Chondrocyte (in vitro differentiated cells): ENCODE measurements around the gene SDC3. TPM values are rescaled to one million over a fixed set of nuclear protein-coding genes. Genes with fewer than 3 reads are reported as not detected.

Experiments used
- DNase-seq: peaks from one replicate; pipeline ENCODE4 v3.0.0; 2021; ENCODE audit warnings: mixed read lengths, low spot score
- H3K27ac Mint-ChIP-seq: one replicate; pipeline ENCODE4 v1.8.0; 2021; ENCODE audit warnings: mild to moderate bottlenecking, moderate library complexity, mixed read lengths; ENCODE audit not compliant: unreplicated experiment
- H3K27me3 Mint-ChIP-seq: 2 replicates; pipeline ENCODE4 v1.8.0; 2021; ENCODE audit warnings: low read depth, mixed read lengths
- H3K36me3 Mint-ChIP-seq: 2 replicates; pipeline ENCODE4 v1.8.0; 2021; ENCODE audit warnings: low read depth, mixed read lengths
- H3K4me1 Mint-ChIP-seq: 2 replicates; pipeline ENCODE4 v1.8.0; 2021; ENCODE audit warnings: low read depth, mild to moderate bottlenecking, mixed read lengths
- H3K4me3 Mint-ChIP-seq: one replicate; pipeline ENCODE4 v1.8.0; 2021; ENCODE audit warnings: mild to moderate bottlenecking, moderate library complexity, mixed read lengths; ENCODE audit not compliant: unreplicated experiment
- H3K9me3 Mint-ChIP-seq: 2 replicates; pipeline ENCODE4 v1.8.0; 2021; ENCODE audit warnings: low read depth, mixed read lengths
- CTCF ChIP-seq: fragments of 200-600 bp; sonication (generic); IDR thresholded peaks from 2 replicates; pipeline ENCODE4 v1.5.0; 2021; ENCODE audit warnings: antibody characterized with exemption, mild to moderate bottlenecking, moderate library complexity
- total RNA-seq: library from RNA; stranded (reverse); gene quantifications from 3 replicates; pipeline ENCODE4 v1.2.1, GENCODE V29; 2021

Gene SDC3
- total RNA-seq, 1 donor from 2014 or later: 46.8 TPM

- Mint-ChIP-seq H3K27ac (no peak overlapping the region), H3K4me3 (no peak overlapping the region)
These were observed 14.0 kb downstream of the SDC3 start for GRCh38 chr1:30894508-30894973.

DNA sequence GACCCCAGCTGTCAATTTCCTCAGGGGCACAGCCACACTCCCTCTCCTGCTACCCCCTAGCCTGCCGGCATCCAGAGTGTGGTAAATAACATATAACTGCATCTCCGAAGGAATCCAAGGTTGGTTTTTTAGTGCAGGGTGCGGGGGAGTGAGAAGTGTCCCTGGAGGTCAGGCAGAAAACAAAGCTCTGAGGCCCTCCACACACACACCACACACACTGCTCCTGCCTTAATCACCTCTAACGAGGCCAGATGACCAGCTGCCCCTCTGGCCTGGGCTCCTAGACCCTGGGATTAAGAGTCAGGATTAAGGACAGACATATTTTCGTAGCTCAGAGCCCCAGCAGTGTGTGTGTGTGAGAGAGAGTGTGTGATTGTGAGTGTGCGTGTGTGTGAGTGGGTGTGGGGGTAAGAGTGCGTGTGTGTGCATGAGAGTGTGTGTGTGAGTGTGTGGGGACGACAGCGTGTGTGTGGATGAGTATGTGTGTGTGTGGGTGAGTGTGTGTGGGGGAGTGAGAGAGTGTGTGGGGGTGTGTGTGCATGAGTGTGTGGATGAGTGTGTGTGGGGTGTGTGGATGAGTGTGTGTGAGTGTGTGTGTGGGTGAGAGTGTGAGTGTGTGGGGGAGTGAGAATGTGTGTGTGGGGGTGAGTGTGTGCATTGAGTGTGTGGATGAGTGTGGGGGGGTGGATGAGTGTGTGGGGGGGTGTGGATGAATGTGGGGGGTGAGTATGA lies 14.6 kb downstream of the SDC3 start:
- no peak for DNase-seq
- Mint-ChIP-seq H3K9me3 (no peaks in the 10 kb centered on the region), H3K27me3 (no peaks in the 10 kb centered on the region), H3K36me3 (no peaks in the 10 kb centered on the region), H3K4me3 (no peak overlapping the region), H3K4me1 (peaks cover 20% of the 10 kb centered on the region), H3K27ac (no peak overlapping the region)
- no peak for TF ChIP-seq CTCF

More at GRCh38 chr1:30894508-30894973, 14.0 kb downstream of the SDC3 start:
- no peak for TF ChIP-seq CTCF
- H3K36me3 Mint-ChIP-seq: no peaks in the 10 kb centered on the region
- no peaks in the 10 kb centered on the region for H3K9me3 Mint-ChIP-seq
- H3K27me3 Mint-ChIP-seq: no peaks in the 10 kb centered on the region
- peaks cover 14% of the 10 kb centered on the region for H3K4me1 Mint-ChIP-seq
- no peak for DNase-seq

DNA sequence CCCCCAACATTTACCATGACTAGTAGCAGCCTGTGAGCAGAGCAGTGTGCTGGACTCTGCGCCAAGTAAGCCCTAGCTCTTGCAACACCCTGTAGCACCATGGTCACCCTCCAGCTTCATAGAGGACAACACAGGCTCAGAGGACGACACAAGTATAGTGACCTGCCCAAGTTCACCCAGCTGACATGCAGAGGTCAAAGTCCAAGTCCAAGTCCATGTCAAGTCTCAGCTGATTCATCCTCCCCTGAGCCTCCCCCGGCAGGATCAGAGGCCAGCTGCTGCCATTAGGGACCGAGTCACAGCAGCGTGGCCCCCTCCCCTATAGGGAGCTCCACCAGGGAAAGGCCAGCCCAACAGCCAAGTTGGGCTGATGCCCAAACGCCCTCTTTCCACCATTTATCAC lies 15.9 kb downstream of the SDC3 start:
- no peak overlapping the region for H3K27ac Mint-ChIP-seq
- no peak for TF ChIP-seq CTCF
- H3K9me3 Mint-ChIP-seq: no peaks in the 10 kb centered on the region
- no peaks in the 10 kb centered on the region for H3K27me3 Mint-ChIP-seq
- H3K36me3 Mint-ChIP-seq: no peaks in the 10 kb centered on the region
- peaks cover 32% of the 10 kb centered on the region for H3K4me1 Mint-ChIP-seq
- no peak for DNase-seq
- no peak overlapping the region for H3K4me3 Mint-ChIP-seq

- DNase-seq: no peak
- TF ChIP-seq CTCF: no peak
- H3K9me3 Mint-ChIP-seq: no peaks in the 10 kb centered on the region
- H3K4me3 Mint-ChIP-seq: no peak overlapping the region
- H3K27ac Mint-ChIP-seq: no peak overlapping the region
- no peaks in the 10 kb centered on the region for H3K36me3 Mint-ChIP-seq
- H3K4me1 Mint-ChIP-seq: peaks cover 38% of the 10 kb centered on the region
- H3K27me3 Mint-ChIP-seq: no peaks in the 10 kb centered on the region
These were observed 17.4 kb downstream of the SDC3 start for GRCh38 chr1:30891227-30891552.

GRCh38 chr1:30890502-30891226 lies 17.9 kb downstream of the SDC3 start:
- TF ChIP-seq CTCF: no peak
- H3K27ac Mint-ChIP-seq: no peak overlapping the region

More at GRCh38 chr1:30890502-30891226, 17.9 kb downstream of the SDC3 start:
- H3K4me1 Mint-ChIP-seq: peaks cover 36% of the 10 kb centered on the region
- H3K9me3 Mint-ChIP-seq: no peaks in the 10 kb centered on the region
- no peak for DNase-seq
- no peaks in the 10 kb centered on the region for H3K36me3 Mint-ChIP-seq
- H3K4me3 Mint-ChIP-seq: no peak overlapping the region
- no peaks in the 10 kb centered on the region for H3K27me3 Mint-ChIP-seq
